ENCODE data around the gene SH3PXD2A.

The SH3PXD2A gene

DNA sequence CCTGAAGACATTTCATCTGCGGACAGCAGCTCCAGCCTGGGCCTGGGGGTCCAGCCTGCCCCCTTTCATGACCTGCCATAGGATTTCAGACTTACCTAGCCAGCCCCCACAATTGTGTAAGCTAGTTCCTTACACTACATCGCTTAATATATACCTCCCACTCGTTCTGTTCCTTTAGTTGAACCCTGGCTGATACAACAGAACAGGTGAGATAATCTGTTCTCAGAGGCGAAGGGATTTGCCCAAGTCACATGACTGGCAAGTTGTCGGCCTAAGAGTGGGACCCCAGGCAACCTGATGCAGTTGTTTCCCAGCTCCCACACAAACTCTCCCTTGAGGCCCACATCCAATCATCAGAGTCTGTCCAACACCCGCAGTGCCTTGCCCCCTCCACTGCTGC lies 168.2 kb downstream of the SH3PXD2A start:
- Histone ChIP-seq H3K9me3 (no peaks in the 10 kb centered on the region), H3K27ac (no peak overlapping the region), H3K27me3 (peaks cover 41% of the 10 kb centered on the region), H3K36me3 (no peaks in the 10 kb centered on the region), H3K4me3 (ENCODE audit: low read depth in 1 of 2, low read length in 1 of 2) (no peak overlapping the region), H3K4me1 (ENCODE audit: control insufficient read depth in 1 of 2, insufficient read depth in 1 of 2, low read depth in 1 of 2, low read length in 1 of 2) (no peaks in the 10 kb centered on the region)
- no peak for TF ChIP-seq CTCF (IDR thresholded peaks at IDR 0.05)

- no peaks in the 10 kb centered on the region for H3K36me3 ChIP-seq
- peaks cover 30% of the 10 kb centered on the region for H3K27me3 ChIP-seq
- peak; percentile 81 for TF ChIP-seq CTCF (IDR thresholded peaks at IDR 0.05)
Measured at GRCh38 chr10:103685880-103686669, 169.3 kb downstream of the SH3PXD2A start.

DNA sequence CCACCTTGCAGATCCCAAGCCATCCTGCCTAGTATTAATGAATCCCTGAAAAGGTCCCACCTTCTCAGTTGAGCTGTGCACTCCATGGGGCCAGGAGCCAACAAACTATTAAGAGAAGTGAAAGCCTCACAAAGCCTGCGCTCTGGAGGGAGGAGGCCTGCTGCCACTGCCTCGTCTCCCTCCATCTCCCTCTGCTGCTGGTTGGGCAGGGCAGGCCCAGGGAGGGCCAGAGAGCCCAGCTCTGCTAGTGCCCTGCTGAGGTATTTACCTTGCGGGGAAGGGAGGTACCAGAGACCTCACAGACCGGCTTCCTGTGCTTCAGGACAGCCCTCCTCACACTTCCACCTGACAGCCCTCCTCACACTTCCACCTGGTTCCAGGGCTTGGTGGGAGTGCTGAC lies 171.5 kb downstream of the SH3PXD2A start:
- no peak overlapping the region for H3K4me3 ChIP-seq (ENCODE audit: low read depth in 1 of 2, low read length in 1 of 2)
- no peak for TF ChIP-seq CTCF (IDR thresholded peaks at IDR 0.05)
- H3K27ac ChIP-seq: no peak overlapping the region
- no peaks in the 10 kb centered on the region for H3K9me3 ChIP-seq
- no peaks in the 10 kb centered on the region for H3K4me1 ChIP-seq (ENCODE audit: control insufficient read depth in 1 of 2, insufficient read depth in 1 of 2, low read depth in 1 of 2, low read length in 1 of 2)
- no peaks in the 10 kb centered on the region for H3K36me3 ChIP-seq
- peaks cover 9% of the 10 kb centered on the region for H3K27me3 ChIP-seq

More at GRCh38 chr10:103685880-103686669, 169.3 kb downstream of the SH3PXD2A start:
- Histone ChIP-seq H3K9me3 (no peaks in the 10 kb centered on the region), H3K4me1 (ENCODE audit: control insufficient read depth in 1 of 2, insufficient read depth in 1 of 2, low read depth in 1 of 2, low read length in 1 of 2) (no peaks in the 10 kb centered on the region), H3K27ac (no peak overlapping the region), H3K4me3 (ENCODE audit: low read depth in 1 of 2, low read length in 1 of 2) (no peak overlapping the region)

- H3K4me3 ChIP-seq (ENCODE audit: low read depth in 1 of 2, low read length in 1 of 2): no peak overlapping the region
- H3K9me3 ChIP-seq: no peaks in the 10 kb centered on the region
- peaks cover 4% of the 10 kb centered on the region for H3K27me3 ChIP-seq
- no peak overlapping the region for H3K27ac ChIP-seq
- H3K36me3 ChIP-seq: no peaks in the 10 kb centered on the region
- peaks cover 0 to 7% of the 10 kb centered on the region in 2 experiments for H3K4me1 ChIP-seq (ENCODE audit: control insufficient read depth in 1 of 2, insufficient read depth in 1 of 2, low read depth in 1 of 2, low read length in 1 of 2)
- TF ChIP-seq CTCF (IDR thresholded peaks at IDR 0.05): no peak
Measured at GRCh38 chr10:103682631-103683030, 172.7 kb downstream of the SH3PXD2A start.

DNA sequence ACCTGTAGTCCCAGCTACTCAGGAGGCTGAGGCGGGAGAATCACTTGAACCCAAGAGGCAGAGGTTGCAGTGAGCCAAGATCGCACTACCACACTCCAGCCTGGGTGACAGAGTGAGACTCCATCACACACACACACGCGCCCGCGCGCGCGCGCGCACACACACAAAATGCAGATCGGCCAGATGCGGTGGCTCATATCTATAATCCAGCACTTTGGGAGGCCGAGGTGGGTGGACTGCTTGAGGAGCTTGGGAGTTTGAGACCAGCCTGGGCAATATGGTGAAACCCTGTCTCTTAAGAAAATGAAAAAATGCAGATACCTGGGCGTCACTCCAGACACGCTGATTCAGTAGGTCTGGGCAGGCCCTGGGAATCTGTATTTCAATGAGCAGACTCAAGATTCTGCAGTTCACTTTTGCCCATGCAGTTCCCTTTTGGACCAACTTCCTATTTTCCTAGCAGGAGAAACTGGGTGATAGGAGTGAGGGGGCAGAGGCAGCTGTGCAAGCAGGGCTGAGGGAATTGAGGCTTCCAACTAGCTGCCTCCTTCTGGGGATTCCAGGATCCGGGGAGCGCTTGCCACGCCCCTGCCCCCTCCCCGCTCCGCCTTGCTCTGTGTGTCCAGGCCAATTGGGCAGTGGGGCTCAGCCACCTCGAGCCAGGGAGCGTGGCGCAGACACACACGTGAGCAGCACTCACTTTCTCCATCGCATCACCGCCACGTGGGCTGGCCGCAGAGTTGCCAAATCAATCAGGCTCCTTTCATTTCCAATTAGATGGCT lies 173.6 kb downstream of the SH3PXD2A start:
- no peaks in the 10 kb centered on the region for H3K36me3 ChIP-seq
- H3K4me3 ChIP-seq (ENCODE audit: low read depth in 1 of 2, low read length in 1 of 2): no peak overlapping the region
- no peaks in the 10 kb centered on the region for H3K9me3 ChIP-seq
- H3K27me3 ChIP-seq: peaks cover 4% of the 10 kb centered on the region
- no peak overlapping the region for H3K27ac ChIP-seq
- H3K4me1 ChIP-seq (ENCODE audit: control insufficient read depth in 1 of 2, insufficient read depth in 1 of 2, low read depth in 1 of 2, low read length in 1 of 2): peaks cover 0 to 7% of the 10 kb centered on the region in 2 experiments
- no peak for TF ChIP-seq CTCF (IDR thresholded peaks at IDR 0.05)

All from neutrophil (primary cell).